ENCODE data around the gene CAP2. TPM values are rescaled to one million over a fixed set of nuclear protein-coding genes. Genes with fewer than 3 reads are reported as not detected.

Gene CAP2
- total RNA-seq, 2 experiments from 2014 or later, result not detected

DNA sequence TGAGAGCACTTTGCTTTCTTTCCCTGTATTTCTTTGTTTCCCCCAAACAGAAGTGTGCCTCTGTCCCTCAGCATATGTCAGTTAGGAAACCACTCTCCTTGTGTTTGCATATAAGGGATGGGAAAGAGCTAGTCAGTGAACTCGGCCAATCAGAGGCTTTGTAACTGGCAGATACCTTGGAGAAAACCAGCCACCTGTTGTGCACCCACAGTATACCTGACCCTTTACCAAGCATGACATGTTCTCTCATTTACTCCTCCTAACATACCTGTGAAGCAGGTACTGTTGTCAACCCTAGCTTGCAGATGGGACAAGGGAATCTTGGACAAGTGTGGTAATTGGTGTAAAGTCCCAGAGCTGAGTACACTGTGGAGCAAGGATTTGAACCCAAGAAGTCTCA lies 110.6 kb downstream of the CAP2 start:
- POLR2A ChIA-PET, result no interaction called here
- intact Hi-C loops (cut with micrococcal nuclease), result no loop called here

DNA sequence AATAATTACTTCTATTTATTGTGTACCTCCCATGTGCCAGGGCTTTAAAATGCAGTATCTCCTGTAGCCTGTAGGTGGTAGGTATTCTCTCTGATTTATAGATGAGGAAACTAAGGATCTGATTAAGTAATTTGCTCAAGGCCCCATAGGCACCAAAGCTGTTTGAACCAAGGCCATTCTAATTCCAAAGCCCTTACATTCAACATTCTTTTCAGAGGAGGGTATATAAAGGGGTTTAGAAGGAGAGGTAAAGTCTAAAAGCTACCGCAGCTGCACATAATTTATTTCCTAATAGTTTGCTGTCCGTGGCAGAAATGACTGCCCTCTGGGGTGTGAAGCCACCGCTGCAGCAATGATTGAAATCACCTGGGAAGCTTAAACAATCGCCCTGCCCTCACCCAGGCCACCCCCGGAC lies 111.7 kb downstream of the CAP2 start:
- intact Hi-C loops (cut with micrococcal nuclease), result no loop called here
- CTCF ChIA-PET, result interaction anchor here (1.0 to 1.9 kb wide), 3 partner anchors 31 to 300 kb away, joined by 3 to 8 read pairs (median 5); no protein-coding TSS in a partner anchor
- POLR2A ChIA-PET, result no interaction called here
- H3K36me3 Mint-ChIP-seq, result no peaks in the 10 kb centered on the region
- no peaks in the 10 kb centered on the region for H3K4me1 Mint-ChIP-seq (ENCODE audit: low read depth)
- no peak for DNase-seq
- no peak overlapping the region for H3K27ac Mint-ChIP-seq
- H3K9me3 Mint-ChIP-seq, result no peaks in the 10 kb centered on the region
- H3K4me3 Mint-ChIP-seq, result no peak overlapping the region
- H3K27me3 Mint-ChIP-seq, result no peaks in the 10 kb centered on the region

More for the DNA sequence above, 110.6 kb downstream of the CAP2 start:
- H3K4me1 Mint-ChIP-seq (ENCODE audit: low read depth), result no peaks in the 10 kb centered on the region
- H3K9me3 Mint-ChIP-seq, result no peaks in the 10 kb centered on the region
- DNase-seq, result no peak
- CTCF ChIA-PET, result interaction anchor here (0.7 to 1.9 kb wide), 2 partner anchors 301 to 676 kb away, joined by 3 to 8 read pairs; no protein-coding TSS in a partner anchor
- H3K36me3 Mint-ChIP-seq, result no peaks in the 10 kb centered on the region
- H3K4me3 Mint-ChIP-seq, result no peak overlapping the region
- no peak overlapping the region for H3K27ac Mint-ChIP-seq
- H3K27me3 Mint-ChIP-seq, result no peaks in the 10 kb centered on the region

DNA sequence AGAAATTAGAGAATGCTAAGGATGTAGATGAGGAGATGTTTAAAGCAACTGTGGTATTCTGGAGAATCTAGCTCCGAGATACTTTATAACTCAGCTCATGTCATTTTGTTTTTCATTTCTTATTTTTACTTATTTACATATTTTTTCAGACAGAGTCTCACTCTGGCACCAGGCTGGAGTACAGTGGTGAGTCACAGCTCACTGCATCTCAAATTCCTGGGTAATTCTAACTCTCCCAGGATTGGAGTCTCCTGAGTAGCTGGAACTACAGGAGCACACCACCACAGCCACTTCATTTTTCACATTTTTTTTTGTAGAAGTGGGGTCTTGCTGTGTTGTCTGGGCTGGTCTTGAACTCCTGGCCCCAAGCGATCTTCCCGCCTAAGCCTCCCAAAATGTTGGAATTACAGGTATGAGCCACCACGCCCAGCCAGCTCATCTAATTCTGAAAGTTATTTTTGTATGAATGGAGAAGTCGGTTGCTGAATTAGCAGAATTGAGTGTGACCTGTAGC lies 112.4 kb downstream of the CAP2 start:
- Mint-ChIP-seq H3K4me1 (ENCODE audit: low read depth) (no peaks in the 10 kb centered on the region), H3K27ac (no peak overlapping the region), H3K36me3 (no peaks in the 10 kb centered on the region), H3K27me3 (no peaks in the 10 kb centered on the region), H3K9me3 (no peaks in the 10 kb centered on the region), H3K4me3 (no peak overlapping the region)
- ChIA-PET CTCF (interaction anchor here (1.2 to 1.9 kb wide), 2 partner anchors 32 to 299 kb away, joined by 3 to 8 read pairs; no protein-coding TSS in a partner anchor), POLR2A (no interaction called here)
- DNase-seq, result no peak
- intact Hi-C loops (cut with micrococcal nuclease), result no loop called here

DNA sequence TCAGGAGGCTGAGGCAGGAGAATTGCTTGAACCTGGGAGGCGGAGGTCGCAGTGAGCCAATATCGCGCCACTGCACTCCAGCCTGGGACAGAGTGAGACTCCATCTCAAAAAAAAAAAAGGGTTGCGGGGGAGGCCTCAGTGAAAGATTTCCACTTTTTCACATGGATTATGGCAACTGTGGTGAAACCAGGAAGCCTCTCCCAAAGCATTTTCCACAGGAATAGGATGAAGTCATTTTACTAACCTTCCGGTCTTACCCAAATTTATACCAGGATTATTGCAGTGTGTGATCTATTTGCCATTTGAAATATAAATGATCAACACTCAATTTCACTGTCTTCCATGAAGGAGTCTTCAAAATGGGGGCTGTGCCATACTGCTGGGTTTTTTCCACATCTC lies 113.1 kb downstream of the CAP2 start:
- DNase-seq, result no peak
- CTCF ChIA-PET, result no interaction called here
- Mint-ChIP-seq H3K4me3 (no peak overlapping the region), H3K9me3 (no peaks in the 10 kb centered on the region), H3K4me1 (ENCODE audit: low read depth) (no peaks in the 10 kb centered on the region), H3K27ac (no peak overlapping the region), H3K27me3 (no peaks in the 10 kb centered on the region), H3K36me3 (no peaks in the 10 kb centered on the region)
- intact Hi-C loops (cut with micrococcal nuclease), result no loop called here
- POLR2A ChIA-PET, result no interaction called here

DNA sequence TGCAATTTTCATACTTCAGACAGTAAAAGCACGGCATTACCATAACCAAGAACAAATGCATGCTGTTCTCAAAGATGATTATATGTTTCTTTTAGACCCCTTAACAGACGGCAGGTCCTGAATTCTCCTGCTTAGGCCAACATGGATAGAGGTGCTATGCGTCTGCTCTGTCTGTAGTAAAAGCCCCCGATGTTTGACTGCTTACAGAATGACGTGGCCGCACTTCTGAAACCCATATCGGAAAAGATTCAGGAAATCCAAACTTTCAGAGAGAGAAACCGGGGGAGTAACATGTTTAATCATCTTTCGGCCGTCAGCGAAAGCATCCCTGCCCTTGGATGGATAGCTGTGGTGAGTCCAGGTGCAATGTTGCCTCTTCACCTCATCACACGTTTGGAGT lies 113.6 kb downstream of the CAP2 start:
- ChIA-PET CTCF (no interaction called here), POLR2A (no interaction called here)
- no peaks in the 10 kb centered on the region for H3K36me3 Mint-ChIP-seq
- no peak overlapping the region for H3K4me3 Mint-ChIP-seq
- DNase-seq, result no peak
- H3K27me3 Mint-ChIP-seq, result no peaks in the 10 kb centered on the region
- no peaks in the 10 kb centered on the region for H3K4me1 Mint-ChIP-seq (ENCODE audit: low read depth)
- H3K9me3 Mint-ChIP-seq, result no peaks in the 10 kb centered on the region
- intact Hi-C loops (cut with micrococcal nuclease), result no loop called here
- H3K27ac Mint-ChIP-seq, result no peak overlapping the region

DNA sequence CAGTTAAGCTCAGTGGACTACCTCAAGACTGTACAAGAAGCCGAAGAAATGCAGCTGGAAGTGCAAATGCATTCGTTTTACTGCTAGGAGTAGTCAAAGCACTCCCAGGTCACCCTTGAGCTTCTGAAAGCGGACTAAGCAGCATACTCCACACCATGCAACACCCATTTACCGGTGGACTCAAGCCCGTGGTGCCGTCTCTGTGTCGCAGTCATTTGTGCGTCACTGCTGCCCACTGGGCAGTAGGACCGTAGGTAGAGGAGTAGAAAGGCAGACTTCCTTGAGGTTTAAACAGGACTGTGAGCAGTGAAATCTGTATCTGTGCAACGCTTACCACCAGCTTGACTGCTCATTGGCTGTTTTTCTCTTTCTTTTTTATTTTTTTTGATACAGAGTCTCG lies 117.7 kb downstream of the CAP2 start:
- Mint-ChIP-seq H3K4me3 (no peak overlapping the region), H3K9me3 (no peaks in the 10 kb centered on the region), H3K36me3 (no peaks in the 10 kb centered on the region), H3K27me3 (no peaks in the 10 kb centered on the region), H3K4me1 (ENCODE audit: low read depth) (no peaks in the 10 kb centered on the region), H3K27ac (no peak overlapping the region)
- no peak for DNase-seq
- intact Hi-C loops (cut with micrococcal nuclease), result no loop called here
- ChIA-PET POLR2A (no interaction called here), CTCF (interaction anchor here (0.7 kb wide), 1 partner anchor 351 kb away, joined by 3 read pairs; no protein-coding TSS in a partner anchor)

DNA sequence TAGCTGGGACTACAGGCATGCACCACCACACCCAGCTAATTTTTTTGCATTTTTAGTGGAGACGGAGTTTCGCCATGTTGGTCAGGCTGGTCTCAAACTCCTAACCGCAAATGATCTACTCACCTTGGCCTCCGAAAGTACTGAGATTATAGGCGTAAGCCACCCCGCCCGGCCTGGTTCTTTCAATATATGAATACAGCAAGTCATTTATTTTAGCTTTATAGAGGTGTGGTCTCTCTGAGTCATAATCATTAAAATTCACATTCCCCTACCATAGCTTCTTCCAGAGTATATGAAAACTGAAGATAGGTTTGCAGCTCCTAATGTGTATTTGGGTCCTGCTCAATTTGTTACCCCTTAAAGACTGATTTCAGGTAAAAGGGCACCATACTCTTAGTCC lies 118.2 kb downstream of the CAP2 start:
- ChIA-PET POLR2A (no interaction called here), CTCF (interaction anchor here (0.7 kb wide), 1 partner anchor 351 kb away, joined by 3 read pairs; no protein-coding TSS in a partner anchor)
- Mint-ChIP-seq H3K9me3 (no peaks in the 10 kb centered on the region), H3K4me3 (no peak overlapping the region), H3K27ac (no peak overlapping the region), H3K36me3 (no peaks in the 10 kb centered on the region), H3K27me3 (no peaks in the 10 kb centered on the region), H3K4me1 (ENCODE audit: low read depth) (no peaks in the 10 kb centered on the region)
- no peak for DNase-seq
- intact Hi-C loops (cut with micrococcal nuclease), result no loop called here

DNA sequence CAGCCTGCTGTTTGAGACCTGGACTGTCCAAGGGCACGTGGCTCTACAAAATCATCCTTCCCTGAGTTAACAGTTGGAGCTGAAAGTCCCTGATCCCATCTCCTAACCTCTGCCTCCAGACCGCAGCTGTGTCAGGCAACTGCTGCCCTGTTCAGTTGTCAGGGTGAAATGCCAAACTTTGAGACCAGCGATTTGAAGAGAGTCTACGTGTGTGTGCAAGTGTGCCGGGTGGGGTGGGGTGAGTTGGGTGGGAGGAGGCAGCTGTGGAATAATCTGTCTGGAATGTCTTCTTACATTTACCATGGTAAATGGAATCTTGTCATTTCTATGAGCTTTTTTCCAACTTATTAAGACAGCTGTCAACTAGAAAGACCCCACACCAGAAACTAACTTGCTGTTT lies 125.7 kb downstream of the CAP2 start:
- CTCF ChIA-PET, result no interaction called here
- H3K9me3 Mint-ChIP-seq, result no peaks in the 10 kb centered on the region
- H3K4me3 Mint-ChIP-seq, result no peak overlapping the region
- intact Hi-C loops (cut with micrococcal nuclease), result no loop called here
- H3K36me3 Mint-ChIP-seq, result no peaks in the 10 kb centered on the region
- H3K27me3 Mint-ChIP-seq, result no peaks in the 10 kb centered on the region
- POLR2A ChIA-PET, result interaction anchor here (0.6 kb wide), 1 partner anchor 203 kb away, joined by 3 read pairs; no protein-coding TSS in a partner anchor
- DNase-seq, result no peak
- no peak overlapping the region for H3K27ac Mint-ChIP-seq
- H3K4me1 Mint-ChIP-seq (ENCODE audit: low read depth), result no peaks in the 10 kb centered on the region

DNA sequence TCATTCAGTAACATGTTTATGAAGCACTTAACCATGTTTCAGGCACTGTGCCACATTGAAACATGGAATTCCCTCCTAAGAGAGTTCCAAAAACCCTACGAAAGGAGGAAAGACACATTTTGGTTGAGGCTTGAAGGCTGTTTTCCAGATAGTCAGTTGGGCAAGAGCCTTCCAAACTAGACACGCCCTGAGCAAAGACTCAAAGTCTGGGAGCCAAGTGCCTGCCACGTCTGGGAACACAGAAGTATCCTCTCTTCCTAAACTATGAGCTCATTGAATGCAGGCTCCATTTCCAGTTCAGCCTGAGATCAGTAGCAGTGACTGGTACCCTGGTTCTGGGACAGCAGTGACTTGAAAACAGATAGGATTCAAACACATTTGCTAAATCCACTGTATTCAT lies 132.2 kb downstream of the CAP2 start:
- H3K36me3 Mint-ChIP-seq, result no peaks in the 10 kb centered on the region
- no peak overlapping the region for H3K4me3 Mint-ChIP-seq
- H3K4me1 Mint-ChIP-seq (ENCODE audit: low read depth), result no peaks in the 10 kb centered on the region
- no peak for DNase-seq
- H3K9me3 Mint-ChIP-seq, result no peaks in the 10 kb centered on the region
- ChIA-PET POLR2A (interaction anchor here (0.7 kb wide), 1 partner anchor 26 kb away, joined by 4 read pairs; no protein-coding TSS in a partner anchor), CTCF (no interaction called here)
- H3K27ac Mint-ChIP-seq, result no peak overlapping the region
- peaks cover 4% of the 10 kb centered on the region for H3K27me3 Mint-ChIP-seq
- intact Hi-C loops (cut with micrococcal nuclease), result no loop called here

DNA sequence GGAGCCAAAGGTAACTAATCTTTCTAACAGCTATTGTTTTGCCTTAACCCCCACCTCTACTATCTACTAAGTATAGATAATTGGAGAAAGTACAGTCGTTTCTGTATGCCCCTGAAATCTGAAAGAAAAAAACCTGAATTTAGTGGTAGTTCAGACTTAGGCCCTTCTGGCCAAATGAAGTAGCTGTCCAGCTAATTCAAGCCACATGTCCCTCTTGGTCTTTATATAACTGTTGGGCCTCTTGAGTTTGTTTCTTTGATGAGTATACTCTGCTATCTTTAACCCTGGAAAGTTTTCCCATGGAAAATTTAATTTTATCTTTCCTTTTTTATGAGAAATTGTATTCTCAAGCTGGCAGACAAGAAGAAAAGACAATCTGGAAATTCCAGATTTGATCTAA lies 133.7 kb downstream of the CAP2 start:
- POLR2A ChIA-PET, result no interaction called here
- Mint-ChIP-seq H3K9me3 (no peaks in the 10 kb centered on the region), H3K36me3 (no peaks in the 10 kb centered on the region), H3K4me1 (ENCODE audit: low read depth) (no peaks in the 10 kb centered on the region), H3K27ac (no peak overlapping the region), H3K27me3 (peaks cover 10% of the 10 kb centered on the region), H3K4me3 (no peak overlapping the region)
- no peak for DNase-seq
- CTCF ChIA-PET, result interaction anchor here (1.0 kb wide), 1 partner anchor 277 kb away, joined by 3 read pairs; no protein-coding TSS in a partner anchor
- intact Hi-C loops (cut with micrococcal nuclease), result no loop called here

DNA sequence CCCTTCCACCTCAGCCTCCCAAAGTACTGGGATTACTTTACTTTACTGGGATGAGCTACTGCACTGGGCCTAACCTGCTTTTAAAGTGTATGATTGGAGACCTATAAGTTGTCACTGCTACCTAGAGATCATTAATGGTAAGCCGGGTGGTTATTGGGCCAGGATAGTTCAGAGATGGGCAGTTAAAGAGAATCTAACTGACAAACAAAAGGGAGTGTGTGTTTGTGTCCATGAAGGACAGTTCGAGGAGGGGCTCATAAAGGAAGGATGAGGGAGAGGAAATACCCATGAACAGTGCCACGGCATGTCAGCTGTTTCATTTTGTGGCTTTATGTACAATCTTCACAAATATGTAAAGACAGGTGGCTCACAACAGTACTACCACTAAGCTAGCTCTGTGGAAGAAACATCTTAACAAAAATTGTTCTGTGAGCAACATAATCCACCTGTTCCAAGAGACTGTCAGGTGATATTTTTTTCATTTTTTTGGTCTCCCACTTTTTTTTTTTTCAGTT lies 137.0 kb downstream of the CAP2 start:
- Mint-ChIP-seq H3K27me3 (peaks cover 16% of the 10 kb centered on the region), H3K4me3 (no peak overlapping the region), H3K9me3 (no peaks in the 10 kb centered on the region), H3K36me3 (no peaks in the 10 kb centered on the region), H3K27ac (no peak overlapping the region), H3K4me1 (ENCODE audit: low read depth) (no peaks in the 10 kb centered on the region)
- ChIA-PET POLR2A (interaction anchor here (0.6 kb wide), 1 partner anchor 294 kb away, joined by 3 read pairs; no protein-coding TSS in a partner anchor), CTCF (no interaction called here)
- DNase-seq, result no peak
- intact Hi-C loops (cut with micrococcal nuclease), result no loop called here

DNA sequence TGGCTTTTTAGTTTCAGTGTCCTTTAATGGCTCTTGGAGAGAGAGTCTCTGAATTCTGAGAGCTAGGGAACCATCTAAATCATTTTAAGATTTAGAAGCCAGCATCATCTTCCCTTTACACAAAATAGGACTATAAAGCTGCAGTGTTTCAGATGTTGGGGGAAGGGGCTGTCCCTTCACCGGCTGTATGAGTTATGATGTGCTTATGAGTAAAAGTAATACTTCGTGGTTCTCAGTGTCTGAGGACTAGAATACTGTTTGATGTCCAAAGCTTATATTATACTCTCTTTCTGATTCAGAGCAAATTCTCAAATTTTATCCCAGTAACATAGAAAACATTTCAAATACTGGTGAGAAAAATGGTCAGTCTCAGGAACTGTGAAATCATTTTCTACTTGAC lies 143.2 kb downstream of the CAP2 start:
- H3K4me3 Mint-ChIP-seq, result no peak overlapping the region
- ChIA-PET CTCF (interaction anchor here (0.6 kb wide), 1 partner anchor 323 kb away, joined by 3 read pairs; no protein-coding TSS in a partner anchor), POLR2A (no interaction called here)
- no peaks in the 10 kb centered on the region for H3K9me3 Mint-ChIP-seq
- peak; percentile 60 for DNase-seq
- peaks cover 2% of the 10 kb centered on the region for H3K4me1 Mint-ChIP-seq (ENCODE audit: low read depth)
- peaks cover 20% of the 10 kb centered on the region for H3K27me3 Mint-ChIP-seq
- H3K36me3 Mint-ChIP-seq, result no peaks in the 10 kb centered on the region
- no peak overlapping the region for H3K27ac Mint-ChIP-seq
- intact Hi-C loops (cut with micrococcal nuclease), result loop anchor here (1.0 kb wide), 1 partner anchor 48 kb away; no protein-coding TSS in a partner anchor

DNA sequence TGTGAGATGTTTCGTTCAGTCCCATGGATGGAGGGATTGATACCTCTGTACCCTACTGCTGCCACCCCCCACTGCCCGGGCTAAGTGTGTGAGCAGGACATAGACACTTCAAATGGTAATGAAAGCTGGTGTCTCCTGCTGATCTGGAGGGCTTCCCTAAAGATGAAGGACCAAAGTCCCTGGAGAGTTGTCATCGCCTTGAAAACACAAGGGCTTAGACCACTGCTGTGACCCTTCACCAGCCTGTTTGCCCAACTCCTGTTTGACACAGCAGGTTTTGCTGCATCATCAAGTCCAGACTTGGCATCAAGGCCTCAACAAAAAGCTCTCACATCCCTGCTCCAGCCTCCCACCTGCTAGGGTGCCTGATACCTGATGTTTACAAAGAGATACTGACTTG lies 148.8 kb downstream of the CAP2 start:
- H3K27ac Mint-ChIP-seq, result no peak overlapping the region
- ChIA-PET CTCF (no interaction called here), POLR2A (no interaction called here)
- no peak for DNase-seq
- intact Hi-C loops (cut with micrococcal nuclease), result no loop called here
- H3K9me3 Mint-ChIP-seq, result no peaks in the 10 kb centered on the region
- H3K4me3 Mint-ChIP-seq, result no peak overlapping the region
- H3K27me3 Mint-ChIP-seq, result peaks cover 12% of the 10 kb centered on the region
- H3K36me3 Mint-ChIP-seq, result no peaks in the 10 kb centered on the region
- H3K4me1 Mint-ChIP-seq (ENCODE audit: low read depth), result no peaks in the 10 kb centered on the region
